Gastrocnemius medialis (tissue), 4 donors: Measurements from ENCODE around the gene AMOT. TPM values are rescaled to one million over a fixed set of nuclear protein-coding genes. Genes with fewer than 3 reads are reported as not detected.

Experiments used
- ATAC-seq, 2 donors: fragments of 150-250 bp; one replicate each; pipeline ENCODE4 v1.9.1; 2016
- DNase-seq, 2 donors: peaks; one replicate each; pipeline ENCODE4 v3.0.0-alpha.2; 2019
- H3K27ac ChIP-seq, 4 donors: fragments of 200-600 bp; sonication (generic); 1 replicate in 1 of 4; 2 replicates in 3 of 4; pipeline ENCODE4 v1.5.1; 2016 to 2018; ENCODE audit warnings: mild to moderate bottlenecking in 2 of 4, moderate library complexity in 1 of 4
- H3K27me3 ChIP-seq, 3 donors: fragments of 200-600 bp; sonication (generic) in 2 of 3; 1 replicate in 1 of 3; 2 replicates in 2 of 3; pipeline versions ENCODE4 v1.5.1 to v1.6.0; 2016 to 2019; ENCODE audit warnings: mild to moderate bottlenecking in 1 of 3, moderate library complexity in 1 of 3
- H3K36me3 ChIP-seq, 2 donors: fragments of 200-600 bp; sonication (generic) in 1 of 2; one replicate each; pipeline ENCODE4 v1.5.1; 2017 to 2018
- H3K4me1 ChIP-seq, 2 donors: fragments of 200-600 bp; sonication (generic) in 1 of 2; one replicate each; pipeline ENCODE4 v1.5.1; 2016 to 2017; ENCODE audit warnings: mild to moderate bottlenecking in 2 of 2
- H3K4me3 ChIP-seq, 4 donors: fragments of 200-600 bp; sonication (generic) in 3 of 4; 1 replicate in 1 of 4; 2 replicates in 3 of 4; pipeline ENCODE4 v1.5.1; 2016 to 2019; ENCODE audit warnings: mild to moderate bottlenecking in 2 of 4
- H3K9me3 ChIP-seq, 3 donors: fragments of 200-600 bp; sonication (generic) in 2 of 3; 1 replicate in 1 of 3; 2 replicates in 2 of 3; pipeline ENCODE4 v1.5.1; 2016 to 2019
- CTCF ChIP-seq, 5 experiments: fragments of 450-650 bp in 3 of 5; fragments of 200-600 bp in 2 of 5; sonication (generic) in 2 of 5; IDR thresholded peaks in 4 of 5; conservative IDR thresholded peaks in 1 of 5; 1 replicate in 4 of 5; 2 replicates in 1 of 5; pipeline ENCODE4 v1.5.1; 2016 to 2019; ENCODE audit warnings: antibody characterized with exemption in 5 of 5, mild to moderate bottlenecking in 3 of 5, moderate library complexity in 3 of 5
- POLR2A ChIP-seq, 2 donors: fragments of 450-650 bp; IDR thresholded peaks; one replicate each; pipeline ENCODE4 v1.6.1; 2017; ENCODE audit warnings: antibody characterized with exemption in 2 of 2, mild to moderate bottlenecking in 2 of 2, moderate library complexity in 2 of 2
- in situ Hi-C, 4 donors: fragments of 200-750 bp; cut with MboI; loops; one replicate each; pipeline versions ENCODE4 v1.15.0 to v1.8.0; 2017; ENCODE audit warnings: low sequenced_read_pairs in 4 of 4
- intact Hi-C: fragments of 100-400 bp; cut with DNase I; formaldehyde crosslinking; loops from one replicate; pipeline ENCODE4 v1.15.1; 2023; ENCODE audit warnings: low total_unique reads
- total RNA-seq, 4 donors: library from RNA; depleted of rRNA; stranded (reverse); fragments of >200 nt; gene quantifications; one replicate each; pipeline versions ENCODE4 v1.1.0 to v1.2.3, GENCODE V29; 2016

The AMOT gene
- total RNA-seq, 4 donors from 2014 or later, result 10.2 to 48.1 (median 22.4) TPM

DNA sequence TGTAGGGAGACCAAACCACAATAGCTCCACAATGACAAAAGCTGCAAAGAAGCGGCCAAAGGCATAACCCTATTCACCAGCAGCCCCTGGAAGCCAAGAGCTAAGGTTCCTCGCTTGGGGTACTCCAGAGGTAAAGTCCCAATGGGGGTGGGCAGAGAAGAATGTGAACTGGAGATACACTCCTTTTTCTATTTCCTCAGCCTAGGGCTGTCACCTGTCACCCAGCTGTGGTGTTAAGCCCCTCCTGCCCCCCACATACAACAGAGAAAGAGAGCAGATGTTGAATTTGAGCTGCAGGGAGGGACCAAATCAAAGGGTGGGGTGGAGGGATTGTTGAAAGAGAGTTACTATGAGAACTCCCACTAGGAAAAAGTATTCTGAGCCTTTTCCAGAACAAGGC lies 26.1 kb downstream of the AMOT start:
- DNase-seq, result no peak
- H3K36me3 ChIP-seq, result peaks cover 0 to 3% of the 10 kb centered on the region in 2 donors
- H3K9me3 ChIP-seq, result no peaks in the 10 kb centered on the region
- peaks cover 15 to 23% of the 10 kb centered on the region in 2 donors for H3K4me1 ChIP-seq
- no peak for ATAC-seq
- no peak overlapping the region for H3K4me3 ChIP-seq
- H3K27ac ChIP-seq, result peak overlapping the region in 2 of 4 donors; percentile 27 to 35
- no peaks in the 10 kb centered on the region for H3K27me3 ChIP-seq
- in situ Hi-C loops (no loop called here), intact Hi-C loops (no loop called here)
- TF ChIP-seq CTCF (IDR thresholded peaks at IDR 0.05 in 4 of 5, conservative IDR thresholded peaks at IDR 0.05 in 1 of 5), result no peak
- TF ChIP-seq POLR2A (IDR thresholded peaks at IDR 0.05), result no peak

DNA sequence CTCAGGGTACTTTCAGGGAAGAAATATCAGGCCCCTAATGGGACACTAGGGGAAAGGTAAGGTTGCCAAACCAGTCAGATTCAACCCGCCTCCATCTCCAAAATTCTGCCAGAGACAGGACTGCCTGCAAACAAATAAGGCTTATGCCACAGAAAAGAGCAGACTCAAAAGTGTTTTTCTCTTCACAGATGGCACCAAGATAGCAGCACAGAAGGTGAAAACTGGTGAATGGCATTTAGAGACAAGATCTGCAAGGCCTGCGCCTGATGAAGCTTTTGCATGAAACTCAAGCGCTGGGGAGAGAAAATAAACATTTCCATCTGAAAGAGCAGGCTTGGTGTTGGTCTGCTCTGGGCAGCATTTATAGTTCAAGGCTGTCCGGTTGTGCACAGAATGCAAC lies 27.9 kb downstream of the AMOT start:
- Histone ChIP-seq H3K9me3 (no peaks in the 10 kb centered on the region), H3K36me3 (peaks cover 0 to 6% of the 10 kb centered on the region in 2 donors), H3K27me3 (no peaks in the 10 kb centered on the region), H3K4me1 (peaks cover 4 to 12% of the 10 kb centered on the region in 2 donors), H3K4me3 (no peak overlapping the region), H3K27ac (peak overlapping the region in 2 of 4 donors; percentile 47 to 64)
- in situ Hi-C loops, result no loop called here
- ATAC-seq (no peak), DNase-seq (no peak)
- intact Hi-C loops, result no loop called here
- no peak for TF ChIP-seq CTCF (IDR thresholded peaks at IDR 0.05 in 4 of 5, conservative IDR thresholded peaks at IDR 0.05 in 1 of 5)
- no peak for TF ChIP-seq POLR2A (IDR thresholded peaks at IDR 0.05)

DNA sequence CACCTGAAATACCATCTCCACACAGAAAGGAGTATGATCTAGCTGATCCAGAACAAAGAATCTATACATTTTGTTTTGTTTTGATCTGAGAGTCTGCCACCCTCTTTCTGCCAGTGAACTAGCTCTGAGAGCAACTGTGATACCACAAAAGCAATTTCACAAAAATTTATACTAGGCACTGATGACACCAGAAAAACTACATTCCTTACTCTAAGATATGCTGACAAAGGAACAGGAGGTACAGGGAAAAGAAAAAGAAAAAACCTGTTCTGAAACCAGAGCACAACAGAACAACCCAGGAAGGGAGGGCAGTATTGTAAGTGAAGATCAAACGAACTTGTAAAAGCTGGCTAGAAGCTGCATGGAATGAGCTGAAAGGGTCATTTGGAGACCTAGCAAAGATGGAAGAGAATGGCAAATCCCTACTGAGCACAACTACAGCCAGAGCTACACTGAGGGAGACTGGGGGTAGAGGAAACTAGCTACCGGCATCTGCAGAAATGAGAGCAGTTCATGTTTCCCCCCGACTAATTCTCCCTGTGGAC lies 31.9 kb downstream of the AMOT start:
- Histone ChIP-seq H3K27me3 (no peaks in the 10 kb centered on the region), H3K4me3 (no peak overlapping the region), H3K4me1 (peaks cover 4 to 5% of the 10 kb centered on the region in 2 donors), H3K9me3 (no peaks in the 10 kb centered on the region), H3K36me3 (peaks cover 0 to 6% of the 10 kb centered on the region in 2 donors), H3K27ac (peak overlapping the region in 1 of 4 donors; percentile 46)
- ATAC-seq, result no peak
- intact Hi-C loops (no loop called here), in situ Hi-C loops (no loop called here)
- DNase-seq, result no peak
- TF ChIP-seq POLR2A (IDR thresholded peaks at IDR 0.05) (no peak), CTCF (IDR thresholded peaks at IDR 0.05 in 4 of 5, conservative IDR thresholded peaks at IDR 0.05 in 1 of 5) (no peak)

- in situ Hi-C loops, result no loop called here
- TF ChIP-seq POLR2A (IDR thresholded peaks at IDR 0.05), result no peak
- no peak for TF ChIP-seq CTCF (IDR thresholded peaks at IDR 0.05 in 4 of 5, conservative IDR thresholded peaks at IDR 0.05 in 1 of 5)
- H3K36me3 ChIP-seq, result peaks cover 0 to 6% of the 10 kb centered on the region in 2 donors
Observed at GRCh38 chrX:112808007-112808406, 32.6 kb downstream of the AMOT start.

More at GRCh38 chrX:112808007-112808406, 32.6 kb downstream of the AMOT start:
- Histone ChIP-seq H3K4me3 (no peak overlapping the region), H3K9me3 (no peaks in the 10 kb centered on the region), H3K4me1 (peaks cover 4 to 5% of the 10 kb centered on the region in 2 donors), H3K27ac (peak overlapping the region in 2 of 4 donors; percentile 10 to 46), H3K27me3 (no peaks in the 10 kb centered on the region)
- ATAC-seq (no peak), DNase-seq (no peak)
- intact Hi-C loops, result no loop called here
